GM12892 (cell line): ENCODE results near the gene OPCML.

Experiments used
- POLR2A ChIP-seq: IDR thresholded peaks from 2 replicates; pipeline ENCODE4 v1.6.1; 2011; ENCODE audit warnings: low read depth, low read length, control low read depth
- TAF1 ChIP-seq: IDR thresholded peaks from 2 replicates; pipeline ENCODE4 v1.6.1; 2011; ENCODE audit warnings: low read depth, mild to moderate bottlenecking, control low read depth, low read length, borderline replicate concordance

GRCh38 chr11:133343951-133344350 lies 188.3 kb downstream of the OPCML start:
- TF ChIP-seq TAF1 (no peak), POLR2A (no peak)
